HFFc6 (cell line): ENCODE measurements around the gene METRN. TPM values are rescaled to one million over a fixed set of nuclear protein-coding genes. Genes with fewer than 3 reads are reported as not detected.

Source experiments
- DNase-seq: peaks from one replicate; pipeline ENCODE4 v3.0.0-alpha.2; 2018
- H3K27ac Mint-ChIP-seq: 2 replicates; pipeline ENCODE4 v1.8.0; 2020; ENCODE audit warnings: mild to moderate bottlenecking, mixed read lengths
- H3K27me3 Mint-ChIP-seq: 2 replicates; pipeline ENCODE4 v1.8.0; 2021; ENCODE audit warnings: mild to moderate bottlenecking, moderate library complexity, mixed read lengths; ENCODE audit not compliant: insufficient read depth
- H3K36me3 Mint-ChIP-seq: 2 replicates; pipeline ENCODE4 v1.8.0; 2021; ENCODE audit warnings: low read depth, mixed read lengths
- H3K4me1 Mint-ChIP-seq: 2 replicates; pipeline ENCODE4 v1.8.0; 2020; ENCODE audit warnings: low read depth, mixed read lengths
- H3K4me3 Mint-ChIP-seq: 2 replicates; pipeline ENCODE4 v1.8.0; 2020; ENCODE audit warnings: mild to moderate bottlenecking, moderate library complexity, mixed read lengths
- H3K9me3 Mint-ChIP-seq: 2 replicates; pipeline ENCODE4 v1.8.0; 2020; ENCODE audit warnings: mild to moderate bottlenecking, mixed read lengths
- total RNA-seq, 6 experiments: library from RNA; stranded (reverse); fragmentation: NEBNext Ultra II Directional; extraction: Animal tissue kit (Norgen Biotek cat#: 25700); gene quantifications; 2 replicates in 1 of 6; 3 replicates in 5 of 6; pipeline ENCODE4 v1.2.3, GENCODE V29; 2021
- TF ChIP-seq, protein P1 (sequence below): fragments of 200-600 bp; sonication (generic); IDR thresholded peaks from 2 replicates; pipeline ENCODE4 v1.5.0; 2021; ENCODE audit warnings: antibody characterized with exemption, mild to moderate bottlenecking

METRN gene
- total RNA-seq, 6 experiments from 2014 or later: 61.5 to 103 (median 70.4) TPM

DNA sequence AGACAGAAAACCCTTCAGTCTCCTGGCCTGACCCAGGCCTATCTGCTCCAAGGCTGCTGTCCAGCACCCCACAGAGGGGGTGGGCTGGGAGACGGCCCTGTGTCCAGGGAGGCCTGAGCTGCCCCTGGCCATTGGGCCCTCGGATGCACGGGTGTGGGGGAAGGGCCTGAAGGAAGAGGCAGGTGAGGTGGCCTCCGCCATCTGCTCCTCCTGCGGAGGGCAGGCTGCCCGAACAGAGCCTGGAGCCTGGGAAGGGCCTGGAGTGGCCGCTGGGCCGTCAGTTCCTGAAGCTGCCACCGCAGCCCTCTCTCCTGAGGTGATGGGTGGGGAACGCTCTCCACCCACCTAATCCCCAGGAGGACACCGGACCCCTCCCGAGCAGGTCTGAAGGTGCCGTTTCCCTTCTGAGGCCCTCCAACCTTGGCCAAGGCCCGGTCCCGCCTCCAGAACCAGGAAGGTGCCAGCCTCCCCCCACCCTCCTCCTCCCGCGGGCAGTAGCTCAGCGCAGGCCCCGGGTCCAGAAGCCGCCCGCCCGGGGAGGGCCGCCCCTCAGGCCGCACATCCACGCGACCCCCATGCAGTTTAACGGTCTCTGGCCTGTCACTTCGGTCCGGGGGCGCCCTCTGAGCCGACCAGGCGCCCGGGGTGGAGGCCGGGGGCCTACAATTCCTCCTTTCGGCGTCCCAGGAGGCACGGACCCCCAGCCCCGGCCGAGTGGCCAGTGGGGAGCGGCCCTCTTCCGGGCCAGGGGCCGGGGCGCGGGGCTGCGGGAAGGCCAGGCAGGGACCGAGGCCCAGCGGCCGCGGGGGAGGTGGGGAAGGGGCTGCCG, 10.2 kb upstream of the METRN start:
- TF ChIP-seq, protein P1, sequence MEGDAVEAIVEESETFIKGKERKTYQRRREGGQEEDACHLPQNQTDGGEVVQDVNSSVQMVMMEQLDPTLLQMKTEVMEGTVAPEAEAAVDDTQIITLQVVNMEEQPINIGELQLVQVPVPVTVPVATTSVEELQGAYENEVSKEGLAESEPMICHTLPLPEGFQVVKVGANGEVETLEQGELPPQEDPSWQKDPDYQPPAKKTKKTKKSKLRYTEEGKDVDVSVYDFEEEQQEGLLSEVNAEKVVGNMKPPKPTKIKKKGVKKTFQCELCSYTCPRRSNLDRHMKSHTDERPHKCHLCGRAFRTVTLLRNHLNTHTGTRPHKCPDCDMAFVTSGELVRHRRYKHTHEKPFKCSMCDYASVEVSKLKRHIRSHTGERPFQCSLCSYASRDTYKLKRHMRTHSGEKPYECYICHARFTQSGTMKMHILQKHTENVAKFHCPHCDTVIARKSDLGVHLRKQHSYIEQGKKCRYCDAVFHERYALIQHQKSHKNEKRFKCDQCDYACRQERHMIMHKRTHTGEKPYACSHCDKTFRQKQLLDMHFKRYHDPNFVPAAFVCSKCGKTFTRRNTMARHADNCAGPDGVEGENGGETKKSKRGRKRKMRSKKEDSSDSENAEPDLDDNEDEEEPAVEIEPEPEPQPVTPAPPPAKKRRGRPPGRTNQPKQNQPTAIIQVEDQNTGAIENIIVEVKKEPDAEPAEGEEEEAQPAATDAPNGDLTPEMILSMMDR: no peak
- Mint-ChIP-seq H3K36me3 (no peaks in the 10 kb centered on the region), H3K4me1 (no peaks in the 10 kb centered on the region; the same call in 1 of the 2 replicates), H3K27me3 (peaks cover 38% of the 10 kb centered on the region), H3K4me3 (no peak overlapping the region), H3K27ac (no peak overlapping the region), H3K9me3 (no peaks in the 10 kb centered on the region)
- no peak for DNase-seq

DNA sequence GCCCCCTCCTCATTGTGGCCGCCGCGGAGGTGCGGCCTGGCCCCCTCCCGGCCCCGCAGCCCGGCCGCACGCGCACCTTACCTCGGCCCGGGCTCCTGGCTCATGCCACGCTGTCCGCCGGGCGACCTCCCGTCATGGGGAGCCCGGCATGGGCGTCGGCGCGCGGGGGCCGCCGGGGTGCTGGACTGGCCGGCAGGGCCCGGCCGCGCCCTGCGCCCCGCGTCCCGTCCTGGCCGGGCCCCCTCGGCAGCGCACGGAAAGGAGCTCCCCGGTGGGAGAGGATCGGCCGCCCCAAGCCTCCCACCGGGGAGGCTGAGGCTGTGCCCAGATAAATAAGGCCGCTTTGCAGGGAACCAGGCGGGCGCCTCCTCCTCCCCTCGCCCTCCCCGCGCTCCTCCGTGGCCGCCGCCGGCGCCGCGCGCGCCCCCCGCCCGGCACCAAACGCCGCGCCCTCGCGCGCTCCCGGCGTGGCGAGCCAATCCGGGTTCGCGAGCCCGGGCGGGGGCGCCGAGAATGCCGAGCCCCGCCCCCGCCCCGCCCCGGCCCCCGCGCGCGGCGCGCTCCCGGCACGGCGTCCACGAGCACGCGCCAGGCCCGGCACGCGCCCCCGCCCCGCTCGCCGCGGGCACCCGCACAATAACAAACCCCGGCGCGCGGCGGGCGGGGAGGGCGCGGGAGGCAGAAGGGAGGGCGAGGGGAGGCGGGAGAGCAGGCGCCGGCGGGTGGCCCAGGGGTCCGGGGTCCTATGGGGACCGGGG, 9.3 kb upstream of the METRN start, which contains the start of gene FBXL16:
FBXL16 (minus strand) TSS at position 371 of the 758 bp plus-strand sequence. CDS start 8,396 bp downstream, outside the sequence.
- no peak for DNase-seq
- no peak within 1 kb of the TSS for H3K27ac Mint-ChIP-seq
- peaks cover 38% of the 10 kb centered on the region for H3K27me3 Mint-ChIP-seq
- no peak within 1 kb of the TSS for H3K4me3 Mint-ChIP-seq
- H3K4me1 Mint-ChIP-seq: peaks cover 5% of the 10 kb centered on the region; the same call in 1 of the 2 replicates
- TF ChIP-seq, protein P1: no peak
- H3K36me3 Mint-ChIP-seq: no peaks in the 10 kb centered on the region
- H3K9me3 Mint-ChIP-seq: no peaks in the 10 kb centered on the region

DNA sequence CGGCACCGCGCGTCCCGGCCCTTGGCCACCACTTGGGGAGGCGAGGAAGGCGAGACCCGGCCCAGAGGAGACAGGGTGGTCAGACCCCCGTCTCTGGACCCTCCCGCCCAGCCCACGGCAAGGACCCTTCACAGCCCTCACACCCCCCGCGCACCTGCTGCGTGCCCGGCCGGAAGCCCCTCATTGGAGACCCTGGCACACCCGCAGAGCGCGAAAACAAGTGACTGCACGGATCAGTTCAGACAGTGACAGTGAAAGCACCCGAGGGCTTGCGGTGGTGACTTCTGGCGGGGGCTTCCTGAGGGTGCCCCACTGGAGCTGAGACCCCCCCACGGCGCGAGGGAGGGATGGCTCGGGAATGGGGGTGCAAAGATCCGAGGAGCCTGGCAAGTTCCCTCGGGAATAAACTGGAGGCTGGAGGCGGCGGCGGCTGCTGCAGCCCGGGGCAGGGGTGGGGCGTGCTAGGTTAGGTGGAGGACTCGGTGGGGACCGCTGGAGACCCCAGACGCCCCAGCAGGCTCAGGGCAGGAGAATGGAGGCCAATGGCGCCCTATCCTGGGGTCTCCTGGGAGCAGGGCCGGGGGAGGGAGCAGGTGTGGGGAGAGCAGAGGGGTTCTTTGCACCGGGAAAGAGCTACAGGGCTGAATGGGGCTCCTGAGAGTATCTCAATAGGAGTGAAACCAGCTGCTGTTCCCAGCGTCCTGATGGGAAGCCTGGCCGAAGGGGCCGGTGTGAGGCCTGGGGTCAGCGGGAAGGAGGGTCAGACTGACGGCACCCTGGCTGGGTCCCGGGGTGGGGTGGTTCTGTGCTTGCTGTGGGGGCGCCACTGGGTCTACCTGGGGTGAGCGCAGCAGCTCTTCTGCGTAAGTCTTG, 8.5 kb upstream of the METRN start:
- H3K36me3 Mint-ChIP-seq: no peaks in the 10 kb centered on the region
- no peak overlapping the region for H3K4me3 Mint-ChIP-seq
- H3K27me3 Mint-ChIP-seq: peaks cover 37% of the 10 kb centered on the region

DNA sequence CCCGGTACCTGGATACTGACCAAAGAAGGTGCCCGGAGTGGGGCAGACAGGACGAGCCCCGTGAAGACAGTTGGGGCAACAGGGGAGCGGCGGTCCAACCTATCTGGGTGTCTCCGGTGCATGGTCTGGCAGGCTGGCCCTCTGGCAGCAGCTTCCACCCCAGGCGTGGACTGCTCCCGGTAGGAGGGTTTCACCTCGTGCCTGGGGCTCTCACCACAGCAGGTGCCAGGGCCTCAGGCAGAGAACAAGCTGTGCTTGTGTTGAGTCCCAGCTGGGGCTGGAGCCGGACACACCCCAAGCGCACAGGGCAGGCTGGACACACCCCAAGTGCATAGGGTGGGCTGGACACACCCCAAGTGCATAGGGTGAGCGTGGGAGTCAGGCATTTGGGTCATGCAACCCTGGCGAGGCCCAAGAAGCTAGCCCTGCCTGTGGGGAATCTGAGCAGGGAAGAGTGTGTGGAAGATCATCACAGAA, 7.8 kb upstream of the METRN start:
- H3K4me3 Mint-ChIP-seq: no peak overlapping the region
- peaks cover 36% of the 10 kb centered on the region for H3K27me3 Mint-ChIP-seq
- H3K9me3 Mint-ChIP-seq: no peaks in the 10 kb centered on the region
- H3K4me1 Mint-ChIP-seq: peaks cover 5% of the 10 kb centered on the region; the same call in 1 of the 2 replicates
- H3K27ac Mint-ChIP-seq: no peak overlapping the region
- no peaks in the 10 kb centered on the region for H3K36me3 Mint-ChIP-seq
- no peak for DNase-seq
- TF ChIP-seq, protein P1: no peak

More for the DNA sequence above, 8.5 kb upstream of the METRN start:
- no peak for DNase-seq
- no peak overlapping the region for H3K27ac Mint-ChIP-seq
- peaks cover 5% of the 10 kb centered on the region; the same call in 1 of the 2 replicates for H3K4me1 Mint-ChIP-seq
- TF ChIP-seq, protein P1: 0 out of 2 replicates have a peak, but pooled peaks have one; percentile 7
- no peaks in the 10 kb centered on the region for H3K9me3 Mint-ChIP-seq

DNA sequence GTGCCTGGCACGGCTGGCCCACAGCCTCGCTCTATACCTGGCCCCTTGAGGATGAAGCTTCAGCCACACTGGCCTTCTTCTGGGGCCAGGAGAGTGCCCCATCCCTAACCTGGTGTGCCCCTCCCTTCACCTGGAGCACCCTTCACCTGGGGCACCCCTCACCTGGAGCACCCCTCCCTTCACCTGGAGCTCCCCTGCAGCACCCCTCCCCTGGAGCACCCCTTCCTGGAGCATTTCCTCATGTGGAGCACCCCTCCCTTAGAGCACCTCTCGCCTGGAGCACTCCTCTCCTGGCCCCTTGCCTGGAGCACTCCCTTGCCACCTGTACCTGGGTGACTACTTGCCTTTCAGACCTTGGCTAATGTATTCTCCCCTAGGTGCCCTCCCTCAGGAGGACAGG, 6.9 kb upstream of the METRN start:
- TF ChIP-seq, protein P1: no peak
- no peak for DNase-seq
- Mint-ChIP-seq H3K27me3 (peaks cover 29% of the 10 kb centered on the region), H3K36me3 (no peaks in the 10 kb centered on the region), H3K9me3 (no peaks in the 10 kb centered on the region), H3K4me1 (peaks cover 13% of the 10 kb centered on the region), H3K4me3 (no peak overlapping the region), H3K27ac (no peak overlapping the region)
